HG02798 (cell line): ENCODE measurements around the gene BMP10.
"Not testable (repeated sequence)": the region's sequence is repeated elsewhere in the genome, so short reads cannot be mapped to it uniquely, and the experiment has no call there.

Experiments used
- ATAC-seq: cut with Tn5 transposase; IDR thresholded peaks from one replicate; pipeline ENCODE4 v1.9.1; 2021; ENCODE audit warnings: mild to moderate bottlenecking; ENCODE audit not compliant: unreplicated experiment, poor library complexity

The BMP10 gene

GRCh38 chr2:68900496-68901198, 29.4 kb upstream of the BMP10 start:
- ATAC-seq: no peak

- not testable (repeated sequence) for ATAC-seq
Measured at GRCh38 chr2:68895981-68896380, 24.8 kb upstream of the BMP10 start.

GRCh38 chr2:68889500-68889899, 18.3 kb upstream of the BMP10 start:
- ATAC-seq: no peak

- ATAC-seq: no peak
Measured at GRCh38 chr2:68889021-68889420, 17.8 kb upstream of the BMP10 start.

GRCh38 chr2:68888038-68888704, 17.0 kb upstream of the BMP10 start:
- no peak for ATAC-seq

- ATAC-seq: no peak
Measured at GRCh38 chr2:68885811-68886075, 14.5 kb upstream of the BMP10 start.

- ATAC-seq: no peak
Measured at GRCh38 chr2:68885074-68885810, 14.0 kb upstream of the BMP10 start.

- ATAC-seq: no peak
Measured at GRCh38 chr2:68880213-68880612, 9.0 kb upstream of the BMP10 start.

GRCh38 chr2:68879296-68879695, 8.1 kb upstream of the BMP10 start:
- ATAC-seq: no peak

- no peak for ATAC-seq
Measured at GRCh38 chr2:68878753-68879152, 7.6 kb upstream of the BMP10 start.

- ATAC-seq: no peak
Measured at GRCh38 chr2:68878071-68878711, 7.0 kb upstream of the BMP10 start.

GRCh38 chr2:68877079-68877772, 6.0 kb upstream of the BMP10 start:
- no peak for ATAC-seq

GRCh38 chr2:68870215-68870614, 982 bp downstream of the BMP10 start:
- no peak for ATAC-seq

- ATAC-seq: no peak
Measured at GRCh38 chr2:68865108-68865507, 6.1 kb downstream of the BMP10 start.

- no peak for ATAC-seq
Measured at GRCh38 chr2:68863996-68864395, 7.2 kb downstream of the BMP10 start.

GRCh38 chr2:68862889-68863288, 8.3 kb downstream of the BMP10 start:
- no peak for ATAC-seq

GRCh38 chr2:68861330-68861729, 9.9 kb downstream of the BMP10 start:
- no peak for ATAC-seq

- ATAC-seq: no peak
Measured at GRCh38 chr2:68860111-68860510, 11.1 kb downstream of the BMP10 start.

GRCh38 chr2:68857855-68858456, 13.2 kb downstream of the BMP10 start:
- ATAC-seq: no peak

GRCh38 chr2:68857202-68857845, 13.9 kb downstream of the BMP10 start:
- no peak for ATAC-seq
